ENCODE measurements around the gene PPP1CA.

PPP1CA gene

GRCh38 chr11:67352546-67353316 is 48.9 kb downstream of the PPP1CA start:
- peaks cover 77% of the 10 kb centered on the region for H3K4me1 Mint-ChIP-seq
- DNase-seq (no peak), ATAC-seq (peak; percentile 65)
- H3K27ac Mint-ChIP-seq: peak overlapping the region; percentile 93 to 99
- H3K9me3 Mint-ChIP-seq: no peaks in the 10 kb centered on the region
- peak overlapping the region; percentile 86 to 97 for H3K4me3 Mint-ChIP-seq
- H3K27me3 Mint-ChIP-seq: no peaks in the 10 kb centered on the region

GRCh38 chr11:67351275-67352005 is 50.2 kb downstream of the PPP1CA start:
- H3K9me3 Mint-ChIP-seq: no peaks in the 10 kb centered on the region
- peak overlapping the region; percentile 35 to 51 for H3K4me3 Mint-ChIP-seq
- peak in 1 of 2 donors; percentile 59 for DNase-seq
- no peaks in the 10 kb centered on the region for H3K27me3 Mint-ChIP-seq
- no peak for ATAC-seq
- peak overlapping the region in 1 of 2 donors; percentile 57 for H3K27ac Mint-ChIP-seq
- peaks cover 76% of the 10 kb centered on the region for H3K4me1 Mint-ChIP-seq

GRCh38 chr11:67349928-67350465 is 51.7 kb downstream of the PPP1CA start:
- peaks cover 78% of the 10 kb centered on the region for H3K4me1 Mint-ChIP-seq
- no peak overlapping the region for H3K4me3 Mint-ChIP-seq
- no peak overlapping the region for H3K27ac Mint-ChIP-seq

GRCh38 chr11:67349457-67349856 is 52.2 kb downstream of the PPP1CA start:
- Mint-ChIP-seq H3K4me1 (peaks cover 78% of the 10 kb centered on the region), H3K27me3 (no peaks in the 10 kb centered on the region), H3K9me3 (no peaks in the 10 kb centered on the region), H3K27ac (peak overlapping the region in 1 of 2 donors; percentile 32), H3K4me3 (no peak overlapping the region)
- DNase-seq (no peak), ATAC-seq (no peak)

More at GRCh38 chr11:67349928-67350465, 51.7 kb downstream of the PPP1CA start:
- no peaks in the 10 kb centered on the region for H3K27me3 Mint-ChIP-seq
- no peak for DNase-seq
- no peaks in the 10 kb centered on the region for H3K9me3 Mint-ChIP-seq
- no peak for ATAC-seq

- Mint-ChIP-seq H3K27ac (no peak overlapping the region), H3K27me3 (no peaks in the 10 kb centered on the region), H3K4me3 (no peak overlapping the region), H3K9me3 (no peaks in the 10 kb centered on the region), H3K4me1 (peaks cover 78% of the 10 kb centered on the region)
- DNase-seq (no peak), ATAC-seq (no peak)
Observed at GRCh38 chr11:67349036-67349435, 52.6 kb downstream of the PPP1CA start.
